Left cardiac atrium (tissue), 2 donors: Measurements from ENCODE around the gene GSTM5. TPM values are rescaled to one million over a fixed set of nuclear protein-coding genes. Genes with fewer than 3 reads are reported as not detected.

Experiments used
- total RNA-seq, 2 donors: library from RNA; stranded (reverse); fragmentation: NEBNext Ultra II Directional; extraction: Animal tissue kit (Norgen Biotek cat#: 25700); gene quantifications; one replicate each; pipeline ENCODE4 v1.2.1, GENCODE V29; 2021
- donor health status: DM: no; HTN: yes; CAD: no; lungs with severe emphysema.
- donor health status: DM: yes; HTN: yes; CAD: no.

GSTM5 gene
- total RNA-seq, 2 donors from 2014 or later, result 3.0 to 6.9 TPM

Other genes with a start within 250 kb of the GSTM5 start
- 10 to 100 TPM; 12.3 to 15.4 TPM for gene SYPL2, start 245.7 kb upstream of the GSTM5 start, total RNA-seq
- gene ATXN7L2, start 228.3 kb upstream of the GSTM5 start, total RNA-seq, result 1 to 10 TPM; 2.5 to 3.4 TPM
- gene CYB561D1, start 218.2 kb upstream of the GSTM5 start, total RNA-seq, result 1 to 10 TPM; 5.8 to 5.9 TPM
- gene AMIGO1, start 202.5 kb upstream of the GSTM5 start, total RNA-seq, result 10 to 100 TPM in 1 of 2 donors, 1 to 10 TPM in 1; 9.3 to 12.6 TPM
- gene GPR61, start 172.4 kb upstream of the GSTM5 start, total RNA-seq, result under 1 TPM in 1 of 2 donors, not detected in 1; 0.55 TPM
- 1 to 10 TPM; 3.4 to 4.6 TPM for gene GNAI3, start 163.6 kb upstream of the GSTM5 start, total RNA-seq
- gene GNAT2, start 92.6 kb upstream of the GSTM5 start, total RNA-seq, result not detected
- 10 to 100 TPM; 13.1 to 25.8 TPM for gene AMPD2, start 92.4 kb upstream of the GSTM5 start, total RNA-seq
- 10 to 100 TPM; 27.5 to 32.5 TPM for gene GSTM4, start 56.2 kb upstream of the GSTM5 start, total RNA-seq
- gene GSTM2, start 44.2 kb upstream of the GSTM5 start, total RNA-seq, result 10 to 100 TPM; 36.7 to 44.4 TPM
- not detected for gene GSTM1, start 24.4 kb upstream of the GSTM5 start, total RNA-seq
- 10 to 100 TPM; 46.8 to 68.7 TPM for gene GSTM3, start 28.8 kb downstream of the GSTM5 start, total RNA-seq
- not detected for gene EPS8L3, start 51.7 kb downstream of the GSTM5 start, total RNA-seq
- gene CSF1, start 198.6 kb downstream of the GSTM5 start, total RNA-seq, result 10 to 100 TPM; 30.8 to 44.1 TPM